ENCODE measurements around the gene ALDH1L1.

The ALDH1L1 gene

DNA sequence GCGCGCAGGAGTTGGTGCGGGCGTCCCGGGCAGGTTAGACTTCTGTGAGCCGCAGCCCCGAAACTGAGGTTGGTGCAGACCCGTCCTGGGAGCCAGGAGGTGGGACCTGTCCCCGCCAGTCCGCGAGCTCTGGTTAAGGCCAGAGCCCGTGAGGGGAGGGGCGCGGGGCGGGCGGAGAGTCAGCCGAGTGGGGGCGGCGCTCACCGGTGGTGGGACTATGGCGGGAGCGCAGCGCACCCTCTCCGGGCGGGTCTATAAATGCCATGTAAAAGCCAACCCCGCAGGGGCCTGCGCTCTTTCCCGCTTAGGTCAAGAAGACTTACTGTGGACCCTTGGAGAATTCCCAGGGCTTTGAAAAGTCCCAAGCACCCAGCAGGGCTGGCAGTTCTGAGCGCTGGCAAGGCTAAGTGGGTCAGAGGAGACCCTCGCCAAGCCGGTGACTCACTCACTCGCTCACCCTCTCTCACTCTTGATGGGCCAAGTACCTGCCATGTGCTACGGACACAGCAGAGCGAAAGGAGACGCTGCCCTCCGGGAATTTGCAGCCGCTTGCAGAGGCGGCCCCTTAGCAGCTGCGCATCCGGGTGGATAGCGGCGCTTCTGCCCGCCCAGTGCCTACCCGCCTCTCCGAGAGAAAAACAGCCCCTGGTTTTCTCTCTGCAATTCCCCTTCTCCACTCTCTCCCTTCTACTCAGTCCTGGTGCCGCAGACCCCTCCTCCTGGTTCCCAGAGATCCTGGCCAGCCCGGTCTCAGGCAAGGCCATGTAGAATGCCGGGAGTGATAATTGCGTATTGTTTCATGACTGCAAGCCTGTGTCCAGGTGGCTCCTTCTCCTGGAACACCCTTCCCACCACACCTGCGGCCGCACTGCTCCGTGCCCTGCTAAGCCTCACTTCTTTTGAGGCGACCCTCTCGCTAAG lies at the start of gene ALDH1L1:
Gene ALDH1L1 (minus strand): TSS at position 110 of the 921 bp plus-strand sequence. CDS start 19,607 bp downstream, outside the sequence.
- TF ChIP-seq, protein P1, sequence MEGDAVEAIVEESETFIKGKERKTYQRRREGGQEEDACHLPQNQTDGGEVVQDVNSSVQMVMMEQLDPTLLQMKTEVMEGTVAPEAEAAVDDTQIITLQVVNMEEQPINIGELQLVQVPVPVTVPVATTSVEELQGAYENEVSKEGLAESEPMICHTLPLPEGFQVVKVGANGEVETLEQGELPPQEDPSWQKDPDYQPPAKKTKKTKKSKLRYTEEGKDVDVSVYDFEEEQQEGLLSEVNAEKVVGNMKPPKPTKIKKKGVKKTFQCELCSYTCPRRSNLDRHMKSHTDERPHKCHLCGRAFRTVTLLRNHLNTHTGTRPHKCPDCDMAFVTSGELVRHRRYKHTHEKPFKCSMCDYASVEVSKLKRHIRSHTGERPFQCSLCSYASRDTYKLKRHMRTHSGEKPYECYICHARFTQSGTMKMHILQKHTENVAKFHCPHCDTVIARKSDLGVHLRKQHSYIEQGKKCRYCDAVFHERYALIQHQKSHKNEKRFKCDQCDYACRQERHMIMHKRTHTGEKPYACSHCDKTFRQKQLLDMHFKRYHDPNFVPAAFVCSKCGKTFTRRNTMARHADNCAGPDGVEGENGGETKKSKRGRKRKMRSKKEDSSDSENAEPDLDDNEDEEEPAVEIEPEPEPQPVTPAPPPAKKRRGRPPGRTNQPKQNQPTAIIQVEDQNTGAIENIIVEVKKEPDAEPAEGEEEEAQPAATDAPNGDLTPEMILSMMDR (conservative IDR thresholded peaks at IDR 0.05; ENCODE audit: low read depth, low read length): no peak
- Histone ChIP-seq H2AFZ (ENCODE audit: low read depth) (no peak within 1 kb of the TSS), H3K79me2 (ENCODE audit: insufficient read depth, low read depth) (no peaks in the 10 kb centered on the region), H3K27ac (no peak within 1 kb of the TSS), H3K4me3 (IDR thresholded peaks at IDR 0.05; ENCODE audit: insufficient read depth, low read depth, low read length) (no peak within 1 kb of the TSS), H3K4me2 (no peak within 1 kb of the TSS), H4K20me1 (ENCODE audit: insufficient read depth) (no peaks in the 10 kb centered on the region), H3K36me3 (ENCODE audit: insufficient read depth) (no peaks in the 10 kb centered on the region), H3K9ac (no peak within 1 kb of the TSS), H3K4me1 (ENCODE audit: low read depth, poor library complexity, severe bottlenecking) (no peaks in the 10 kb centered on the region), H3K27me3 (ENCODE audit: insufficient read depth, low read depth) (no peaks in the 10 kb centered on the region)

DNA sequence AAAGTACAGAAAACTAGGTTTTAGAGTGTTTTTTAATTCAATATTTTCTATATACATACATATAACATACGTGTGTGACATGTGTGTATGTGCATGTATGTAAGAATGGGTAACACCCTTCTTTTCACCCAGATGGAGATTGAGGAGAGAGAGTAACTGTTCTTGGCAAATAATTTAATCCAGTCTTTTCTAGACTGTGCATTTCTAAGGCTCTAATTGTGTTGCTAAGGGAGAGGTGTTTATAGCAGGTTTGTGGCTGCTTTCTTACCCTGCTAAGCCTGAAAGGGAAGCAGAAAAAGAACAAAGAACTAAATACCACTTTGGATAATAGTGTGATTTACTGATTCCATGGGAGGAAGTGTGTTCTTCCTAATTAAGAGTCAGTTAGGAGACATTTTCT lies 46.0 kb upstream of the ALDH1L1 start:
- H3K36me3 ChIP-seq (ENCODE audit: insufficient read depth): no peaks in the 10 kb centered on the region
- no peaks in the 10 kb centered on the region for H3K27me3 ChIP-seq (ENCODE audit: insufficient read depth, low read depth)
- no peak overlapping the region for H3K27ac ChIP-seq
- H4K20me1 ChIP-seq (ENCODE audit: insufficient read depth): no peaks in the 10 kb centered on the region
- H3K9ac ChIP-seq: no peak overlapping the region
- H3K79me2 ChIP-seq (ENCODE audit: insufficient read depth, low read depth): no peaks in the 10 kb centered on the region
- H3K4me1 ChIP-seq (ENCODE audit: low read depth, poor library complexity, severe bottlenecking): no peaks in the 10 kb centered on the region
- TF ChIP-seq, protein P1 (conservative IDR thresholded peaks at IDR 0.05; ENCODE audit: low read depth, low read length): no peak
- H3K4me2 ChIP-seq: no peak overlapping the region
- no peak overlapping the region for H3K4me3 ChIP-seq (IDR thresholded peaks at IDR 0.05; ENCODE audit: insufficient read depth, low read depth, low read length)
- no peak overlapping the region for H2AFZ ChIP-seq (ENCODE audit: low read depth)

DNA sequence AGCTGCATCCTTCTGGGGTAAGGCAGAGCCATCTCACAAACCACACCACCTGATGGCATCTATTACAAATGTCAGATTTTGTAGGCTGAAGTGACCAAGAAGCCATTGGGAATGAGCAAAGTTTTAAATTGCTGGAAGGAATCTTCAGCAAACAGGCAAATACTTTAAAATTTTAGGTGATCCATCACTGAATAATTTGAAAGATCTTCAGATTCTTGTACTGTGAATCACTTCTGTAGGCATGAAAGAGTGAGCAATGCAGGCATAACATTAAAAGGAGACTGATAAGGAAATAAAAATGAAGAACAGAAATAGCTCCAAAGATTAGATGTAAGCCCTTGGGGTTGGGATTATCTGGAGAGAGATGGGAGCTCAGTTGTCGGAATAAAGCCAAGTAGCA lies 36.0 kb upstream of the ALDH1L1 start:
- Histone ChIP-seq H3K4me2 (no peak overlapping the region), H3K27me3 (ENCODE audit: insufficient read depth, low read depth) (no peaks in the 10 kb centered on the region), H4K20me1 (ENCODE audit: insufficient read depth) (no peaks in the 10 kb centered on the region), H3K9ac (no peak overlapping the region), H3K4me3 (IDR thresholded peaks at IDR 0.05; ENCODE audit: insufficient read depth, low read depth, low read length) (no peak overlapping the region), H2AFZ (ENCODE audit: low read depth) (no peak overlapping the region), H3K79me2 (ENCODE audit: insufficient read depth, low read depth) (no peaks in the 10 kb centered on the region), H3K36me3 (ENCODE audit: insufficient read depth) (no peaks in the 10 kb centered on the region), H3K27ac (no peak overlapping the region), H3K4me1 (ENCODE audit: low read depth, poor library complexity, severe bottlenecking) (no peaks in the 10 kb centered on the region)
- TF ChIP-seq, protein P1 (conservative IDR thresholded peaks at IDR 0.05; ENCODE audit: low read depth, low read length): no peak

DNA sequence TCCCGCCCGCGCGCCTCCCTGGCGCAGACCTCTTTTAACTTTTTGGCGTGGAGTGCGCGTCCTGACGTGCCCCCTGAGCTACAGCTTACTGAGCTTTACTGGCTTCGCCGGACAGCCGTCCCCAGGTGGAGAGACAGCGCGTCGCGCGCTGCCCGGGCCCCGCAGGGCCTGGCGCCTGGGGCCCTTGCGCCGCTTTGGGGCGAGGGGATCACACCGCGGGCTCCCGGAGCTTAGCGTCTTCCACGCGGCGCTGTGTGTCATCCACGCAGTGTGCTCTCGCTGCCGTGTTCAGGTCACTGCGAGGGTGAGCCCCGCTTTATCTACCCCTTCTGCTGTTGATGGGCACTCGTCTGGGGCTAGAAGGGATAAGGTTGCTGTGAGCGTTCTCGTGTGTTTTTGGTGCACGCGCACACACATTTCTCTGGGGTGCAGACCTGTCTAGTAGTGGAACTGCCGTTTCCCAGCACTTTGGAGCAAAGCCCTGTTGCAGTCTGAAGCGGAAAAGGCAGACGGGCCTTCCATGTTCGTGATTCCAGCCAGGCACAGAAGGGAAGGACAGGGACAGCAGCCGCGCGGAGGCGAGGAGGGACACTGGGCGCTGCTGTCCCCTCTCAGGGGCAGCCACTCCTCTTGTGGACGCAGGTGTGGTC lies 33.1 kb upstream of the ALDH1L1 start:
- no peak overlapping the region for H3K4me2 ChIP-seq
- H3K4me3 ChIP-seq (IDR thresholded peaks at IDR 0.05; ENCODE audit: insufficient read depth, low read depth, low read length): no peak overlapping the region
- H4K20me1 ChIP-seq (ENCODE audit: insufficient read depth): no peaks in the 10 kb centered on the region
- no peaks in the 10 kb centered on the region for H3K79me2 ChIP-seq (ENCODE audit: insufficient read depth, low read depth)
- H3K9ac ChIP-seq: no peak overlapping the region
- no peaks in the 10 kb centered on the region for H3K36me3 ChIP-seq (ENCODE audit: insufficient read depth)
- no peaks in the 10 kb centered on the region for H3K4me1 ChIP-seq (ENCODE audit: low read depth, poor library complexity, severe bottlenecking)
- H2AFZ ChIP-seq (ENCODE audit: low read depth): no peak overlapping the region
- no peaks in the 10 kb centered on the region for H3K27me3 ChIP-seq (ENCODE audit: insufficient read depth, low read depth)
- no peak overlapping the region for H3K27ac ChIP-seq
- TF ChIP-seq, protein P1 (conservative IDR thresholded peaks at IDR 0.05; ENCODE audit: low read depth, low read length): no peak

All from KMS-11 (cell line).